Measurements from ENCODE around the gene NR1I3.

GRCh38 chr1:161287482-161288054 lies 49.6 kb upstream of the NR1I3 start:
- TF ChIP-seq CTCF (IDR thresholded peaks at IDR 0.05): no peak
- TF ChIP-seq POLR2A (IDR thresholded peaks at IDR 0.05): no peak
